AG10803 (cell line): ENCODE results near the gene DLX2.

Source experiments
- DNase-seq: peaks from one replicate; pipeline ENCODE4 v3.0.0; 2010; ENCODE audit warnings: low read depth
- H3K4me3 ChIP-seq: 2 replicates; pipeline ENCODE4 v1.5.1; 2011; ENCODE audit warnings: mild to moderate bottlenecking, low read length, control low read depth
- TF ChIP-seq, protein P1 (sequence below): conservative IDR thresholded peaks from 2 replicates; pipeline ENCODE4 v1.5.1; 2011; ENCODE audit warnings: mild to moderate bottlenecking, low read length, control low read depth, inconsistent platforms

DLX2 gene

DNA sequence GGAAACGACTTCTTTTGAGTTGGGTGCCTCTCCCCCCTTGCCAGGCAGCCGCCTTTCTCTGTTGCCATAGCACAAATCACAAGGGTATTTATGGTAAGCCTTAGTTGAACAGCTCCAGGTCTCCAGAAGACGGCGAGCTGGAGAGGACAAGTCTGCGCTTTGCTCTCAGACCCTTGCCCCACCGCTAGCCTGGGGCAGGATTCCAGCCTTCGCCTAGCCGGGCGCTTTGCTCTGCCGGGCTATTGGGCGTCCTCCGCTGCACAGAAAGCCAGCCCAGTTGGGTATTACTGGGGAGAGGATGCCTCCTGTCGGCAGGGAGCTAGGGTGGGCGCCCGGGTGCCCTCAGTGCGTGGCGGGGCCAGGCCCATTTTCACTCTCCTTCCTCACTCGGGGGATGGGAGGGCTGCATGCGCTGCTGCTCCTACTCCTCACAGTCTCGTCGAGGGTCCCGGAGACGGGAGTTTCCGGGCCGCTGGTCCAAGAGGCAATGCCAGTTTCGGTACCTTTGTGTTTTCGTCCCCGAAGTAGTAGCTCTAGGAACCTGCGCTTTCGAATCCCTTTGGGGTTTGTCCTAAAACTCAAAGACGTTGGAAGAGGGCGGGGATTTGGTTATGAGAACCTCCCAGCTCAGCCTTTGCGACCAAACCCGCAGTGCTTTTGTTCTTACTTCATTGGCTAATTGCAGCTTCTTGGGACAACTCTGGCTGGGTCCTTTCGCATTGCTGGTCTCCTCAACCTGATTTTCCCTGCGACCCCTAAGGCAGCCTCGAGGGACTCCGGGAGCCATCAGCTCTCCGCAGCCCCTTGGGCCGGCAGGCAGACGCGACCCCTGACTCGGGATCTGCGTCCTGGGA, 3.6 kb upstream of the DLX2 start:
- TF ChIP-seq, protein P1, sequence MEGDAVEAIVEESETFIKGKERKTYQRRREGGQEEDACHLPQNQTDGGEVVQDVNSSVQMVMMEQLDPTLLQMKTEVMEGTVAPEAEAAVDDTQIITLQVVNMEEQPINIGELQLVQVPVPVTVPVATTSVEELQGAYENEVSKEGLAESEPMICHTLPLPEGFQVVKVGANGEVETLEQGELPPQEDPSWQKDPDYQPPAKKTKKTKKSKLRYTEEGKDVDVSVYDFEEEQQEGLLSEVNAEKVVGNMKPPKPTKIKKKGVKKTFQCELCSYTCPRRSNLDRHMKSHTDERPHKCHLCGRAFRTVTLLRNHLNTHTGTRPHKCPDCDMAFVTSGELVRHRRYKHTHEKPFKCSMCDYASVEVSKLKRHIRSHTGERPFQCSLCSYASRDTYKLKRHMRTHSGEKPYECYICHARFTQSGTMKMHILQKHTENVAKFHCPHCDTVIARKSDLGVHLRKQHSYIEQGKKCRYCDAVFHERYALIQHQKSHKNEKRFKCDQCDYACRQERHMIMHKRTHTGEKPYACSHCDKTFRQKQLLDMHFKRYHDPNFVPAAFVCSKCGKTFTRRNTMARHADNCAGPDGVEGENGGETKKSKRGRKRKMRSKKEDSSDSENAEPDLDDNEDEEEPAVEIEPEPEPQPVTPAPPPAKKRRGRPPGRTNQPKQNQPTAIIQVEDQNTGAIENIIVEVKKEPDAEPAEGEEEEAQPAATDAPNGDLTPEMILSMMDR: peak; percentile 60
- peak; percentile 59 for DNase-seq
- peak overlapping the region; percentile 69 for H3K4me3 ChIP-seq

DNA sequence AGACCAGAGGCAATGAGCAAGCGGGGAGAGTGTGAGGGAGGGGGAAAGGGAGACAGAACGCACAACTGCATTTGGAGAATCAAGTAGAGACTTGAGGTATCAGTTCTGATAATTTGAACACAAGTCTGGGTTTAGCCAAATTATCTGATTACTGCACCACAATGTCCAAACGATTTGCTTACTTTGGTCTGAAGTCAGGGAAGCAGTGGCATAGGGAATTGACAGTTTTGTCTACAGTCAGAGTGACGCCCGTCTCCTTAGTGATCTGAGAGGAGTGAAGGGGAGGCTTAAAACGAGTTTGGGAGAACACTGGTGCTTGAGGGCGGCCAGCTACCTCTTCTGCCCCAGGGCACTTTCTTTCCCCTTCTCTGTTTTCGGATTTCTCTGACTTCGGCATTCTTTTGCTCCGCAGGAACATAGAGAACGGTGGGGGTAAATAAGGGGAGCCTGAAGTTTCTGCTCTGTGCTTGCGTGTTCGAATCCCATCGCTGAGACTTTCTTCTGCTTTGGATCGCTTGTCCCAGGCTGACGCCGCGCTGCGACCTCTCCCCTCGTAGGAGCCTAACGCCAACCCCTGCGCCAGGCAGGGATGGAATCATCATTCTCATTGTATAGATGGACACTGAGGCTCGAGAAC, 2.9 kb upstream of the DLX2 start:
- TF ChIP-seq, protein P1: no peak
- peak overlapping the region; percentile 69 for H3K4me3 ChIP-seq
- no peak for DNase-seq

DNA sequence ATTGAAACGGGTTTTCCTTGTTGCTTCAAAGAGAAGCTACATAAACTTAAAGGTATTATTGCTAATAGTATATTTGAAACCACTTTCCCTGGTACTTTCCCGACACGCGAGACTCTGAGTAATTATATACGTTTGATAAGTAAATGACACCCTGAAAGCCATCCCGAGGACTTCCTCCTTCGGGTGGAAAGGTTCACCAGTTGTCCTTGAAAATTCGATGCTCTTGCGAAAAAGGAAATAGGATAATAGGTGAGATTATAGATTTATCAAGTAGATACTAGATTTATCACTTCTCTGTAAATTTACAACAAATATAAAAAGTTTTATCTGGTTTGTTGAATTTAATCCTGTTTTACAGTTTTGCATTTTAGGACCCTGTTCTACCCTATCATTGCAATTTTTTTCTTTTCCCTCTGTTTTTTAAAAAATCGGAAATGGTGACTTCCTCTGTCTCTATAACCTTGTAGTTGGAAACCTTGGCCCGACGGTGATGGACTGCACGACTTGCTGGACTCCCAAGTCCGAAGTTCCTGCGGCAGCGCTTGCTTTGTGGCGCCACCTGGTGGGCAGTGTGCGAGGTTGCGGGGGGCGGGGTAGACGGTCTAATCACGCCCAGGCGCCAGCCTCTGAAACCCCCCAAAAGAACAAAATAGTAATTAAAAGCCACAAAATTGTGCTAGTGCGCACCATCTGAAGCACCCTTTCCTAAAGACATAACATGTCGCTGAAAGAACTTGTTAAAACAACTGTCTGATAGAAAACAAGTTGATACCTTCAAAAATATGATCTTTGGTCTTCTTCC, 972 bp upstream of the DLX2 start:
- DNase-seq: peak; percentile 86
- TF ChIP-seq, protein P1: peak; percentile 84
- peak overlapping the region; percentile 84 for H3K4me3 ChIP-seq

DNA sequence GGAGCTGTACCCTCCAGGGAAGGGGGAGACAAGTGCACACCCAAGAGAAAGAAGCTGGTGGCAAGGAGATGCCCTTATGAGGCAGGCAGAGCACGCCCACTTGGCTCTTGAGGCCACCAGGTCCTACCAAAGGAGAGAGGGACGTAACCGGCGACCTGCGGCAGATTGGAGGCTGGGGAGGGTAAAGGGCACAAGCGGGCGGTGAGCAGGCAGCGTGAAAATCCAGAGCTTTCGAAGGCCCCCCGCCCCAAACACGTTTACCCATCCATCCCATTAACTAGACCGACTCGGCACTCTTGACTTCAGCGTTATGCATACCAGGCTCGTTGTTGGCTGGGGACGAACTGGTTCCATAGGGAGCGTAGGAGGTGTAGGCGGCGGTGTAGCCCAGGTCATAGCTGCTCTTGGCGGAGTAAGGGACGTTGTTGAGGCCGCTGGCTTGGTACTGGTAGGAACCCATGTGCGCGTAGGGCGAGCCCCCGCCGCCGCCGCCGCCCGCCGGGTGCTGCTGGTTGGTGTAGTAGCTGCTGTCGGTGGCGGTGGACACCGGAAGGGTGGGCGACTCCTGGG, 794 bp downstream of the DLX2 start:
- H3K4me3 ChIP-seq: peak overlapping the region; percentile 84
- TF ChIP-seq, protein P1: no peak
- DNase-seq: no peak

DNA sequence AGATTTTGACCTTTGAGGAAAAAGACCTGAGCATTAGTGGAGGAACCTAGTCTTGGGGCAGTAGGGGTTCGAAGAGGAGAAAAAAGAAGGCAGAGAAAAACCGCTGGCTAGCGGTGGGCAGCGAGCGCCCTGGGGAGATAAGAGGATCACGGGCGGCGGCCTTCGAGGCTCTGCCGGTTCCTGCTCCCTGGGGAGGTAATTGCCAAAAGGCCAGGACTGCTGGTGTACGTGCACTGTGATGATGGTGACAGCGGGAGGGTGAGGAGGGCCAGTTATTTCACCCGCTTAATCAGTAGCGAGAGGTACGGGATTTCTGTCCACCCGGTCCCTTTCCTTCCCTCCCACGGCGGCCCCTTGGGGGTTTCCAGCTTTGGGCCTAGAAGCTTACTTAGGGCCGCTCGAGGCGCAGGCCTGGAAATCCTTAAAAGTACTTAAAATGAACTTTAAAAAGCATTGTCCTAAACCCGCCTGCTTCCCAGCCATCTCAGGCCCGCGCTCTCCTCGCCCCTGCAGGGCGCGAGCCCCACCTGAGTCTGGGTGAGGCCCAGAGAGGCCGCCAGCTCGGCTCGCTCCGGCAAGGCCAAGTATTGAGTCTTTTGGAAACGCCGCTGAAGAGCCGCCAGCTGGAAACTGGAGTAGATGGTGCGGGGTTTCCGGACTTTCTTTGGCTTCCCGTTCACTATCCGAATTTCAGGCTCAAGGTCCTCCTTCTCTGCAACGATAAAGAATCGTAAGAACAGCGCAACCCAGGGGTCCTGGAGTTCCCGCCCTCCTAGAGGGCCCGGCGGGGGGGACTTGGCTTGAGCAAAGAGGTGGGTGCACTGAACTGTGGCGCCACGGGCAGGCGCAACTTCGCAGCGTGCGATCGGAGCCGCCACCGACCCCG, 1.5 kb downstream of the DLX2 start:
- no peak for DNase-seq
- peak overlapping the region; percentile 84 for H3K4me3 ChIP-seq

More for the DNA sequence above, 1.5 kb downstream of the DLX2 start:
- TF ChIP-seq, protein P1: no peak; the same call in 1 of the 2 replicates
